Measurements from ENCODE around the gene PAK6. TPM values are rescaled to one million over a fixed set of nuclear protein-coding genes. Genes with fewer than 3 reads are reported as not detected.
A peak's percentile ranks its signal among the peaks of the same experiment; 100 is the strongest.

Gene PAK6
- total and polyA plus RNA-seq, 9 of the 15 experiments (the other 6 are each of a cell fraction or from before 2014, with no cell fraction given) = 0.03 to 0.74 (median 0.16) TPM; not detected in 2

DNA sequence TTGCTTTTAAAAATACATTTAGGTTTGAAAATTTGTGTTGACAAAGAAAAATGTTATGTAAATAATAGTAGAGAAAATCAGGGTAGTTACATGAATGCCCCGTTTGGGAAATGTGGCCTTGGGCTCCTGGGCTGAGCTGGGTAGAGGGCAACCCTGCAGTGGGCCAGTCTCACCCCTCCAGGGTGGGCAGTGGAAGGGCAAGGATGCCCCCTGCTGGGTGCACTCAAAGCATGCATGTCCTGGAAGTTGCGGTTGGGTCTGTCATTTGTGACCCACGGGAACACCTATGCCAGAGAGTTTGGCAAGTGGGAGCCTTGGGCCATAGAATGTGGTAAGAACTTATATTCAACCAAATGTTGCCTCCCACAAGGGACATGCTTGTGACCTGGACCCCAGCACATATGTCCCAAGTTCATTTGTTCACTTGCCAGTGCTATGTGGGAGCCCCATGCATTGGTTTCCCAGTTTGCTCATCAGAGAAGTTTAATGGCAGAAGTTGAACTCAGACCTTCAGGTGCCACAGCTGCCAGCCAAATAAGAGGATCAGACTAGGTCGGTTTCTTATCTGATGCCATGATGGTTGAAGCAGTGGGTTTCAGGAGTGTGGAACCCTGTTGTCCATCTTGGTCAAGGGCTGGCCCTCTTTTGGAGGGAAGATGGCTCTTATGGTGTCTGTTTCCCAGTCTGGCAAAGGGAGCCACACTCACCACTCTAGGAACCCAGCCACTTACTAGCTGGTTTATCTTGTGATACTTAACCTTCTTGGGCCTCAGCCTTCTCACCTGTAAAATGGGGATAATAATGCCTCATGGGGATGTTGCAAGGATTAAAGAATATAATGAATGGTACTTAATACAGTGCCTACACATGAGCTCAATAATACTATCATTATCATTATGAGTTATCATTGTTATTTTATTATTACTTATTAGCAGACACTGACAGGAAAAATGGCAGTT, 71.4 kb downstream of the PAK6 start (continued):
- no peak for TF ChIP-seq ZNF518B (CRISPR knock-in tag; IDR thresholded peaks at IDR 0.05)
- no peak for TF ChIP-seq ZNF76 (CRISPR knock-in tag; IDR thresholded peaks at IDR 0.05; ENCODE audit: borderline replicate concordance)
- no peak for TF ChIP-seq SIRT6 (IDR thresholded peaks at IDR 0.05; ENCODE audit: low read depth, low read length)
- TF ChIP-seq KAT8 (IDR thresholded peaks at IDR 0.05; ENCODE audit: low read depth) = no peak
- no peak for TF ChIP-seq KLF10 (CRISPR knock-in tag; IDR thresholded peaks at IDR 0.05)
- TF ChIP-seq ZNF717 (CRISPR knock-in tag; IDR thresholded peaks at IDR 0.05) = no peak
- TF ChIP-seq RBM25 (IDR thresholded peaks at IDR 0.05; ENCODE audit: low read depth, low read length, severe bottlenecking) = peak; percentile 85
- TF ChIP-seq COPS2 (conservative IDR thresholded peaks at IDR 0.05) = no peak
- TF ChIP-seq SRSF9 (IDR thresholded peaks at IDR 0.05; ENCODE audit: borderline replicate concordance, low read depth, low read length) = no peak
- TF ChIP-seq, protein P1, sequence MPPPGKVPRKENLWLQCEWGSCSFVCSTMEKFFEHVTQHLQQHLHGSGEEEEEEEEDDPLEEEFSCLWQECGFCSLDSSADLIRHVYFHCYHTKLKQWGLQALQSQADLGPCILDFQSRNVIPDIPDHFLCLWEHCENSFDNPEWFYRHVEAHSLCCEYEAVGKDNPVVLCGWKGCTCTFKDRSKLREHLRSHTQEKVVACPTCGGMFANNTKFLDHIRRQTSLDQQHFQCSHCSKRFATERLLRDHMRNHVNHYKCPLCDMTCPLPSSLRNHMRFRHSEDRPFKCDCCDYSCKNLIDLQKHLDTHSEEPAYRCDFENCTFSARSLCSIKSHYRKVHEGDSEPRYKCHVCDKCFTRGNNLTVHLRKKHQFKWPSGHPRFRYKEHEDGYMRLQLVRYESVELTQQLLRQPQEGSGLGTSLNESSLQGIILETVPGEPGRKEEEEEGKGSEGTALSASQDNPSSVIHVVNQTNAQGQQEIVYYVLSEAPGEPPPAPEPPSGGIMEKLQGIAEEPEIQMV (tag; conservative IDR thresholded peaks at IDR 0.05; ENCODE audit: low read depth) = no peak
- TF ChIP-seq SMAD4 (CRISPR knock-in tag; conservative IDR thresholded peaks at IDR 0.05) = no peak
- no peak for TF ChIP-seq FOXP1 (CRISPR knock-in tag; IDR thresholded peaks at IDR 0.05)
- TF ChIP-seq KLF13 (tag; IDR thresholded peaks at IDR 0.05; ENCODE audit: borderline replicate concordance, low read depth) = no peak
- no peak for TF ChIP-seq NFRKB (IDR thresholded peaks at IDR 0.05; ENCODE audit: low read depth)

Measured in K562 (cell line).